Ectodermal cell (in vitro differentiated cells): ENCODE results near the gene TRUB2.

Experiments
- H3K27ac ChIP-seq: 2 replicates; pipeline ENCODE4 v1.7.0; 2013; ENCODE audit warnings: mild to moderate bottlenecking, low read depth, low read length; ENCODE audit not compliant: insufficient read depth, poor library complexity, severe bottlenecking
- H3K27me3 ChIP-seq: 2 replicates; pipeline ENCODE4 v1.7.0; 2013; ENCODE audit warnings: mild to moderate bottlenecking, low read length; ENCODE audit not compliant: insufficient read depth, control insufficient read depth, poor library complexity, severe bottlenecking
- H3K36me3 ChIP-seq: one replicate; pipeline ENCODE4 v1.7.0; 2013; ENCODE audit warnings: low read length; ENCODE audit not compliant: control insufficient read depth, insufficient read depth
- H3K4me1 ChIP-seq: one replicate; pipeline ENCODE4 v1.7.0; 2013; ENCODE audit warnings: low read length; ENCODE audit not compliant: control insufficient read depth, insufficient read depth
- H3K4me3 ChIP-seq: 2 replicates; pipeline ENCODE4 v1.7.0; 2013; ENCODE audit warnings: low read depth, low read length, control low read depth; ENCODE audit not compliant: insufficient read depth
- H3K9me3 ChIP-seq: 2 replicates; pipeline ENCODE4 v1.7.0; 2013; ENCODE audit warnings: mild to moderate bottlenecking, low read length, moderate library complexity; ENCODE audit not compliant: control insufficient read depth
- WGBS, 2 experiments: methylation state at CpG; one replicate each; pipeline ENCODE4 v1.1.7; 2013; ENCODE audit warnings: missing lambda C conversion rate in 2 of 2; 5-methylcytosine and 5-hydroxymethylcytosine counted together

The TRUB2 gene

DNA sequence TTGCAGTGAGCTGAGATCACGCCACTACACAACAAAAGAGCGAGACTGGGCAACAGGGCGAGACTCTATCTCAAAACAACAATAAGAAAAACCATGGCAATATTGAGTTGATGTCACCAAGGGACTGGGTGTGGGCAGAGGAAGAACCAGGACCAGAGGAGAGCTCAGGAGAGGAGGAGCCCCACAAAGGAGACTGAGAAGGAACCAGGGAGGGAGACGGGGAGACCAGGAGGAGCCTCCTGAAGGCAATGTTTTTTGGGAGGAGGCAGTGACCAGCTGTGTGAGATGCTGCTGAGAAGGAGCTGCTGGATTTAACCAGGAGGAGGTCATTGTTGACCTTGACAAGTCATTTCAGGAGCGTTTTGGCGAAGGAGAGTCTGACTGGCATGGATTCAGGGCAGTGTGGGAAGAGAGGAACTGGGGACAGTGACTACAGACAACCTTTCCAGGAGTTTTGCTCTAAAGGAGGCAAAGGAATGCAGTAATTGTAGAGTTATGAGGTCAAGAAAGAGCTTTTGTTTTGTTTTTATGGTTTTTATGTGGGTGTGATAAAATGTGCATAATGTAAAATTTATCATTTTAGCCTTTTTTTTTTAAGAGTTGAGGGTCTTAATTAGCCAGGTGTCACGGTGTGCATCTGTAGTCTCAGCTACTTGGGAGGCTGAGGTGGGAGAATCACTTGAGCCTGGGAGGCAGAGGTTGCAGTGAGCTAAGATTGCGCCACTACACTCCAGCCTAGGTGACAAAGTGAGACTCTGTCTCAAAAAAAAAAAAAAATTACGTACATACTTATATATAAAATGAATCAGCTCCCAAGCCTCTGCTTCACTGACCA is 17.9 kb downstream of the TRUB2 start:
- no peak overlapping the region for H3K4me3 ChIP-seq
- 85 to 88% methylated on average over 9 of the region's 9 CpGs for WGBS, 2 experiments
- H3K27me3 ChIP-seq, result no peaks in the 10 kb centered on the region
- H3K27ac ChIP-seq, result no peak overlapping the region
- peaks cover 11% of the 10 kb centered on the region for H3K36me3 ChIP-seq
- no peaks in the 10 kb centered on the region for H3K9me3 ChIP-seq
- H3K4me1 ChIP-seq, result no peaks in the 10 kb centered on the region

DNA sequence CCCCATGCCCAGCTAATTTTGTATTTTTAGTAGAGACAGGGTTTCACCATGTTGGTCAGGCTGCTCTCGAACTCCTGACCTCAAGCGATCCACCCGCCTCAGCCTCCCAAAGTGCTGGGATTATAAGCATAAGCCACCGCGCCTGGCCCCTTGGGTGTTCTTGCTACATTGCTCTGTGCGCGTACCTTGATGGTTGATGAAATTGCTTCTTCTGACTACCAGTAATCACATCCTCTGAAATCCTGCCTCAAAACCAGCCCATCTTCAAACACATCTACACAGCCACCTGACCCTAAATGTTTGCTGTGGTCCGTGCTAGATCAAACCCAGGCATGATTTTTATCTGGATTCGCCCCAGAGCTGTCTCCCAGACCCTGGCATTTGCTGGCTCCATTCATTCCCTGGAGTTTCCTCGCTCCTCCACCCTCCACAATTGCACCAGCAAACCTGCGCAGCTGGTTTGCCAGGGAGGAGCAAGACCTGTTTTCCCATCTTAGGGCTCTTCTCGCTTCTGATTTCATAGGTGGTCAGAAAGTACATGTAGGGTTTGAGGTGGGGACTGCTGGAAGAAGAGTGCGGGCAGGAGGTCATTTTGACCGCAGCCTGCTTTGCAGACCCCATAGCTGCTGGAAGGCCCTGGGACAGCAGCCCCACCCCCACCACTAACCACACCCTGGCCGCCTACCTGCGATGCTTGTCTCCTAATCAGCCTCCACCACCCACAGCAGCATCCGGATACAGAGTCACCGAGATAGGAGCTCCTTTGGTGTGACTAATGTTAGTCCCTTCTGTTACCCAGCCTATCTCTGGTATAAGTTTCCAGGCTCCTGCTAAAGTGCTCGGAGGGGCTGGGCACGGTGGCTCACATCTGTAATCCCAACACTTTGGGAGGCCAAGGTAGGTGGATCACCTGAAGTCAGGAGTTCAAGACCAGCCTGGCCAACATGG is 23.4 kb downstream of the TRUB2 start:
- H3K4me3 ChIP-seq, result no peak overlapping the region
- no peaks in the 10 kb centered on the region for H3K27me3 ChIP-seq
- no peaks in the 10 kb centered on the region for H3K36me3 ChIP-seq
- WGBS, 2 experiments, result 91 to 92% methylated on average over 20 of the region's 20 CpGs
- H3K9me3 ChIP-seq, result no peaks in the 10 kb centered on the region
- no peaks in the 10 kb centered on the region for H3K4me1 ChIP-seq
- H3K27ac ChIP-seq, result no peak overlapping the region

DNA sequence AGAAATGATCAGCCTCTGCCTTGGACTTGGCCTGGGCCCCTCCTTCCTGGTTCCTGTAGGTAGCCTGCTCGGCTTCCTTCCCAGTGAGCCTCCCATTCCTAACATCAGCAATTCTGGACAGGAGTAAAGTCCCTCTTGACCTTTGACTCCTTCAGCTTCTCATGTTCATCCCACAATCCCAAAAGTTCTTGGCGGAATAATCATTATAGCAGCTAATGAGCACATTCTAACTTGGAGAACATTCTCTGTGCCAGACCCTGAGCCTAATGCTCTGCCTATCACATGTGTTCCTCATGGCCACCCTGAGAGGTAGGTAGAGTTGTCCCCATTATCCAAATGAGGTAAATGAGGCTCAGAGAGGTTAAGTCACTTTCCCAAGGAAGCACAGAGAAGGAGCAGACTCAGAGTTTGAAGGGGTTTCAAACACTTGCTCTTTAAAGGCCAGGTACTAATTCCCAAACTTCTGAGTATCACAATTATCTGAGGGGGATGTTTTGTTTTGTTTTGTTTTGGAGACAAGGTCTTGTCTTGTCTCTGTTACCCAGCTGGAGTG is 24.9 kb downstream of the TRUB2 start:
- WGBS, 2 experiments, result 93% methylated on average over 2 of the region's 2 CpGs

DNA sequence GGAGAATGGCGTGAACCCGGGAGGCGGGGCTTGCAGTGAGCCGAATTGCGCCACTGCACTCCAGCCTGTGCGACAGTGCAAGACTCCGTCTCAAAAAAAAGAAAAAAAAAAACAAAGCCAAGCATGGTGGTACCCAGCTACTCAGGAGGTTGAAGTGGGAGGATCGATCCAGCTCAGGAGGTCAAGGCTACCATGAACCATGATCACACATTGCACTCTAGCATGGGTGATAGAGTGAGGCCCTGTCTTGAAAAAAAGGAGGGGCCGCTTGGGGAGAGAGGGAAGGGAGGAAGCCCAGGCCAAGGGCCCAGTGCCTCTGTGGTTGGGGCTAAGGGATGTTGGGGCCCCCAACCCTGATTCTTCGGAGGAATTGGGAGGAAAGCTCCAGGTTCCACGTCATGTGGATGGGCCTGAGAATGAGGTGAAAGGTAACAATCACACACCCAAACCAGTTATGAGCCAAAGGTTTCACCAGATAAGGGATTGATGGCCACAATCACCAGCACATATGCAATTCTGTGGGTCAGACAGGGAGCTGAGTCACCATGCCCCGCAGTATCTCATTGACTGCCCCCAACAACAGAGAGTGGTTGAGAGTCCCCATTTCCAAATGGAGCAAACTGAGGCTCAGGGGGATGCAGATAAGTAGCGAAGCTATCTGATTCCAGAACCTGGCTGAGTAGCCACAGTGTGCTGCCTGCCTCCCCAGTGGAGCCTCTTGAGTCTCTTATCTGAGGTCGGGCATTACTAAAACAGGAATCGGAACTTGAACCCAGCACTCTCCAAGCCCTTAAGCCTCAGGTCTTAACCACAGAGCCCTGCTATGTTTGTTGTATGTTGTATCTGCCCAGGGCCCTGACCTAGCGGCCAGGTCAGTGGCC is 25.7 kb downstream of the TRUB2 start:
- 92 to 95% methylated on average over 16 of the region's 16 CpGs for WGBS, 2 experiments
- no peaks in the 10 kb centered on the region for H3K9me3 ChIP-seq
- H3K27ac ChIP-seq, result no peak overlapping the region

More for the DNA sequence above, 24.9 kb downstream of the TRUB2 start:
- Histone ChIP-seq H3K27ac (no peak overlapping the region), H3K4me1 (no peaks in the 10 kb centered on the region), H3K27me3 (no peaks in the 10 kb centered on the region), H3K9me3 (no peaks in the 10 kb centered on the region), H3K4me3 (no peak overlapping the region), H3K36me3 (no peaks in the 10 kb centered on the region)

DNA sequence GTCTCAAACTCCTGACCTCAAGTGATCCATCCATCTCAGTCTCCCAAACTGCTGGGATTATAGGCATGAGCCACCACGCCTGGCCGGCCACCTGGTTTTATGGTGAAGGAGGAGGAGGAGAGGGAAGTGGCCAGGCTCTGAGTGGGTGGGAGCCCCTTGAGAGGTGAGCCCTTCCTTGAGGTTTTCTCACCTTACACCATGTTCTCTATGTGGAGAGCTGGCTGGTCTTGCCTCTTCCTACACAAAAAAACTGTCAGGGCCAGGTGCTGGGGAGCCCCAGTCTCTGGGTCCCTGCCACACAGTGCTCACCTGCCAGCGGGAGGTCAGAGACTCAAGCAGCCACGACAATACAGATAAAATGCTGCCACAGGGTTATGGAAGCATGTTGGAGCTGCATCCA is 28.1 kb downstream of the TRUB2 start:
- Histone ChIP-seq H3K27me3 (no peaks in the 10 kb centered on the region), H3K9me3 (no peaks in the 10 kb centered on the region), H3K4me1 (no peaks in the 10 kb centered on the region), H3K36me3 (peaks cover under 1% of the 10 kb centered on the region), H3K27ac (no peak overlapping the region), H3K4me3 (no peak overlapping the region)
- WGBS, 2 experiments, result 88 to 96% methylated on average over 4 of the region's 4 CpGs

More for the DNA sequence above, 25.7 kb downstream of the TRUB2 start:
- H3K4me1 ChIP-seq, result no peaks in the 10 kb centered on the region
- no peaks in the 10 kb centered on the region for H3K36me3 ChIP-seq
- no peaks in the 10 kb centered on the region for H3K27me3 ChIP-seq
- H3K4me3 ChIP-seq, result no peak overlapping the region

DNA sequence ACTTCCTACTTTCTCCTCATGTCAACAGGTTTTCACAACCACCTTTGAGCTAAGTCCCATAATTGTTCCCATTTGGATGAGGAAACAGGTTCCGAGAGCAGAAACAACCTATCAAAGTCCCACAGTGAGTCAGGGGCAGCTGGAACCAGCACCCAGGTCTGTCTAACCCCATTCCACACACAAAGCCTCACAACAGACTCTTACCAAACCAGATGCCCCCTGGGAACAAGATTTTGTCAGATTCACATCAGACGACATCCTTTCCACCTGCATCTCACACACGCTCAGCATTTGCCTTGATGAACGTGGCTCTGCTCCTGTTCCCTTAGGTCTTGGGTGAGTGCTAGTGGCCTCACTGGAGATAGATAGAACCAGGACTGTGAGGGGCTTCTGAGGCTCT is 29.2 kb downstream of the TRUB2 start:
- H3K36me3 ChIP-seq, result peaks cover 4% of the 10 kb centered on the region
- H3K27ac ChIP-seq, result no peak overlapping the region
- H3K4me1 ChIP-seq, result no peaks in the 10 kb centered on the region
- H3K27me3 ChIP-seq, result no peaks in the 10 kb centered on the region
- H3K9me3 ChIP-seq, result no peaks in the 10 kb centered on the region
- WGBS, 2 experiments, result 89 to 91% methylated on average over 4 of the region's 4 CpGs
- no peak overlapping the region for H3K4me3 ChIP-seq

DNA sequence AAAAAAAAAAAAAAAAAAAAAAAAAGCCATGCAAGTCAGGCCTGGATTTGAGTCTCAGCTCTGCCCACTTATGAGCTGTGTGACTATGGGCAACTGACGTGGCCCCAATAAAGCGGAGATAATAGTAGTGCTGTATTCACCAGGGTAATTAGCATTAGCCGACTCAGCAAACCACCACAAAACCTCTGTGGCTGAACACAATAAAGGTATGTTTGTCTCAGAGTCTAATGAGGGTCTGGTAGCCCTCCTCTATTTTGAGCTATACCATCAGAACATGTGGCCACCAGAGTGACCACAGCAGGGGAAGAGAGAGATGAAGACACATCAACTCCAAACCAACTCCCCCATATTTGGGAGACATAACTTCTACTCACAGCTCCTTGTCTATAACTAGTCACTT is 30.2 kb downstream of the TRUB2 start:
- no peak overlapping the region for H3K4me3 ChIP-seq
- H3K9me3 ChIP-seq, result no peaks in the 10 kb centered on the region
- WGBS, 2 experiments, result 95 to 98% methylated on average over 3 of the region's 3 CpGs
- H3K36me3 ChIP-seq, result peaks cover 4% of the 10 kb centered on the region
- H3K4me1 ChIP-seq, result no peaks in the 10 kb centered on the region
- no peak overlapping the region for H3K27ac ChIP-seq
- H3K27me3 ChIP-seq, result no peaks in the 10 kb centered on the region

DNA sequence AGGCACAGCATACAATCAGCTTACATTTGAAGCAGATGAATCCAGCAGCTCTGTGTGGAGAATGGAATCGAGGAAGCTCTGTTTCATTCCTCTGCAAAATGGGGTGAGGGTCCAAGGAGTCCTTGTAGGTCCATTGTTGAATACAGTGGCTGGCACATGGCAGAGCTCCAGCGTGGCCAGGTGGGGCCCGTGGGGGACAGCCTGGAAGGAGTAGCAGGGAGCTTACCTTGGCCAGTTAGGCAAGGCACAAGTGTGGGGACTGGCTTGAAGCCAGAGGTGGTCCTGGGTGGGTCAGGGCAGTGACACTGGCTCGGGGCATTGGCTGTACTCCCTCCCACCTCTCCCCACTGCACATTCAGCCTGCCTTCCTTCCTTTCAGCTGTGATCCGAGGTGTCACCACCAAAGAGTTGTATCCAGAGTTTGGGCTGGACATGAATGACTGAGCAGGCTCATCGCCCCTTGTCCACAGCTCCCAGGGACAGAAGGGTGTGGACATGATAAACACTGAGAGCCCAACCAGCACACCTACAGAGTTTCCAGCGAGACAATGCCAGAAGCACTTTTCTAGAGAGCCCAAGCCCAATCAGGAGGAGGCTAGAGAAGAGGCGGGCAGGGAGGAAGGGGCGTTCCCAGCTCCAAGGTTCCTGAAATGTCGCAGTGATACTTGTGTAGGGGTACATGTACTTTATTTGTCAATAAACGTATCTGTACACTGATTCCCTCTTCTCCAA is 33.8 kb downstream of the TRUB2 start:
- Histone ChIP-seq H3K36me3 (peaks cover 4% of the 10 kb centered on the region), H3K27me3 (no peaks in the 10 kb centered on the region), H3K4me3 (no peak overlapping the region), H3K9me3 (no peaks in the 10 kb centered on the region), H3K4me1 (no peaks in the 10 kb centered on the region), H3K27ac (no peak overlapping the region)
- WGBS, 2 experiments, result 92 to 94% methylated on average over 11 of the region's 11 CpGs

DNA sequence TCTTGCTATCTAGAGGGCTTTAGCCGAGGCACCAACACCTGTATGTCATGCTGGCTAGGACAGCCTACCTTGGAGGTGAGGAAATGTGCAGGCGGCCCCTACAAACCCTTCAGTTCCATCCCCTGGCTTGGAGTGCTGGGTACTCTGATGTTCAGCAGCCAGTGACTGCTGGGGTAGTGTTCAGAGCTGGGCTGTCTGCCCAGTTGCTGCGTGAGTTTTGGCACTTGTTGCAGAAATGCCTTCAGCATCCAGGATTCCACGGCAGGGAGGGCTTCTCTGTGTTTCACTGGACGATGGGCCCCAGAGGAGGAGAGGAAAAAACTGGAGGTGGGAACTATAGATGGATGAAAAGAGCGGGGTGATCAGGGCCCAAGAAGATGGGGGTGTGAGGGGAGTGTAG is 35.8 kb downstream of the TRUB2 start:
- H3K36me3 ChIP-seq, result peaks cover 4% of the 10 kb centered on the region
- no peaks in the 10 kb centered on the region for H3K27me3 ChIP-seq

More for the DNA sequence above, 35.8 kb downstream of the TRUB2 start:
- Histone ChIP-seq H3K27ac (no peak overlapping the region), H3K4me1 (no peaks in the 10 kb centered on the region), H3K4me3 (no peak overlapping the region), H3K9me3 (no peaks in the 10 kb centered on the region)
- WGBS, 2 experiments, result 93 to 96% methylated on average over 6 of the region's 6 CpGs
